HG03139 (cell line): ENCODE measurements around the gene GRM8.
"Not testable (repeated sequence)": the region's sequence is repeated elsewhere in the genome, so short reads cannot be mapped to it uniquely, and the experiment has no call there.

Source experiments
- ATAC-seq: cut with Tn5 transposase; IDR thresholded peaks from one replicate; pipeline ENCODE4 v1.9.1; 2021; ENCODE audit not compliant: unreplicated experiment

The GRM8 gene

GRCh38 chr7:126831241-126831640 is 421.5 kb downstream of the GRM8 start:
- ATAC-seq, result not testable (repeated sequence)

DNA sequence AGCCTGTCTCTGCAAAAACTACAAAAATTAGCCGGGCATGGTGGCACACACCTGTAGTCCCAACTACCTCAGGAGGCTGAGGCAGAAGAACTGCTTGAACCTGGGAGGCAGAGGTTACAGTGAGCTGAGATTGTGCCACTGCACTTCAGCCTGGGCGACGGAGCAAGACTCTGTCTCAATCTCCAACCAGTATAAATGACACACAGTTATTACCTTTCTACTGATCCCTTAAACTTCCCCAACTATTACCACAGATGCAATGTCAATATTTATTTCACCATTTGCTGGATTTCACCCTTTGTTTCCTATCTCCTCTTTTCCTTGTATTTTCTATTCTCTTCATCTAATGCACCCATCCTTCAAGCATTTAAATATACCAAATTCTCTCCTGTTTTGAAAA is 431.8 kb downstream of the GRM8 start:
- no peak for ATAC-seq

- ATAC-seq, result no peak
Observed at GRCh38 chr7:126819197-126819484, 433.6 kb downstream of the GRM8 start.

- no peak for ATAC-seq
Observed at GRCh38 chr7:126818393-126819196, 434.1 kb downstream of the GRM8 start.

- no peak for ATAC-seq
Observed at GRCh38 chr7:126809188-126809587, 443.6 kb downstream of the GRM8 start.

DNA sequence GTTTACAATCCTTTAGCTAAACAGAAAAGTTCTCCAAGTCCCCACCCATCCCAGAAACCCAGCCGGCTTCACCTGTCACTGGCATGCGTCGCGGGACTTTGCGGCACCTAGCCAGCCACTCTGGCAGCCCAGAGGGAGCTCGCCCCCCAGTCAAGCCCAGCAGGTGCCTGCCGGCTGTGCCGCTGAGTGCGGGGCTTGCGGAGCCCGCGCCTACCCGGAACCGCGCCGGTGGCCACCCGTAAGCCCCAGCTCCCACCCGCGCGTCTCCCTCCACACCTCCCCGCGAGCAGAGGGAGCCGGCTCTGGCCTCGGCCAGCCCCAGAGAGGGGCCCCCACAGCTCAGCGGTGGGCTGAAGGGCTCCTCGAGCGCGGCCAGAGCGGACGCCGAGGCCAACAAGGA is 446.1 kb downstream of the GRM8 start:
- ATAC-seq, result no peak

DNA sequence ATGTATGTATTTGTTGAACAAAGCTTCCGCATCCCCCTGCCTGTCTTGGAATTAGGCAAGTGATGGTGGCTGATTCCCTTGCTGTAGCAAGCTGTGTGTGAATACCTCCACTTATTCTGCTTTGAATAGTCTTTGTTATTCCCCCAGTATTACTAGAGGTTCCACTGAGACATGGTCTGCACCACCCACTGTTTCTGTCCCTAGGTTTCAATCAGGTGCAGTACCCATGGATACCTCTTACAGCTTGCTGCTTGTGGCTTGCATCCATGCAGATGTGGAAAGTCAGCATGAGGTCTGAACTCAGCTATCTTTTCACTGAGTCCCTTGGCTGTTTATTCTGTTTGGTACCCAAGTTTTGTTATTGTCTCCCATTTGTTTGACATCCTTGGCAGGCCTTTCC is 447.4 kb downstream of the GRM8 start:
- ATAC-seq, result no peak

DNA sequence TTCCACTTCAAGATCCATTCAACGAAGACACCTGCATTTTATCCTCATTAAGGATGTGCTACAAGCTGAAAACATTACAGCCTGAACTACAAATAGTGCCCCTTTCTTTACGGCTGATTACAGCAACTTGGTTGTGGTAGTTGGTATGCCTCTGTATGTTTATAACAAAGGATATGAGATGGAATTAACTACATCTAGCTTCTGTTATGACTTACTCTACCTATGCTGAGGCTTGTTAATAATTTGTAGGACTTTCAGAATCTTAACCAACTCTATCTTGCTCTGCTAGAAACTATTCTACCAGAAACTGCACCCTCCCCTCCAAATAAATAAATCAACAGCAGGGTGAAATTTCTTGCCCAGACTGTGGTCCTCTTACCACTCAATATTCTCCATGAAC is 448.1 kb downstream of the GRM8 start:
- ATAC-seq, result peak; percentile 69

- no peak for ATAC-seq
Observed at GRCh38 chr7:126803990-126804389, 448.8 kb downstream of the GRM8 start.

DNA sequence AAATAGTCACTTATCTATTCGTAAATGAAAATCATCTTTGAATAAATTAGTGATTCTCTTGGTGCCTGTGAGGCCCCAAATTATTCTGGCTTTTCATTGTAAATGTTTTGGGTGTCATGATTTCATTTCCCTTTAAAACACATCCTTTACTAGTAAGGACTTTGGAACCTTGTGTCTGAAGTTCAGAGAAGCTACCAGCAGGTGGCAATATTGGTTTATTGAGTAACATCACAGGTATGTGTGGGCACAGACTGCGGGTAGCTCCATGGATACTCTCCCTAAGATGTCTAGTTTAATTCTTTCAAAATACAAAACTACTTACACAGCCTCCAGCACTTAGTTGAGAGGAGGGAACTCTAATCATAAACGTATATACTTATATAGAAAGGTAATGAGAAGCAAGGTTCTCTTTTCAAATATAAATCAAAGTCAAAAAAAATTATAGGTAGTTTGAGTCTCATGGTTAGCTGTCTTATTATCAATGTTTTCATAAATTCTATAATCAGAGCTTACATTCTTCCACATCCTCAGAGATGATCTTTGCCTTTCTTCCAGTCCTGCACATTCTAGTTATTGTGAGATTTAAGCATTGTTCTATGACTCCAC is 449.6 kb downstream of the GRM8 start:
- ATAC-seq, result peak; percentile 89

- ATAC-seq, result no peak
Observed at GRCh38 chr7:126801733-126802132, 451.0 kb downstream of the GRM8 start.

GRCh38 chr7:126799541-126799940 is 453.2 kb downstream of the GRM8 start:
- ATAC-seq, result no peak

DNA sequence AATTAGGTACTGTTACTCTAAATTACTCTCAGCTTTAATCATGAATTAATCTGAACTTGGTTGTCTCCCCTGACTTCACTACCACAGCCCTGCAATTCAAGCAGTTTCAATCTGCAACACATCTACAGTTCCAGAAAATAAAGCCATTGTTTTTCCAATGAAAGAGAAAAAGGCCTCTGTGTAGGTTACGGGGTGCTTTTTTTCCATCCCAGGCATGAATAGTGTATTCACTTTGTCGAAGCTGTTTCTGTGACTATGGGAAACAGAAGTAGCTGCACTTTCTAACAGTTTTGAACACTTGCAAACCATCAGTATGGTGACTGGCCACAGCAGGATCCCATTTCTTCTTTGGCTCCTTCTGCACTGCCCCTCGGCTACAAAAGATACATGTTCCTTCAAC is 460.2 kb downstream of the GRM8 start:
- ATAC-seq, result no peak

GRCh38 chr7:126791306-126791705 is 461.4 kb downstream of the GRM8 start:
- ATAC-seq, result no peak

DNA sequence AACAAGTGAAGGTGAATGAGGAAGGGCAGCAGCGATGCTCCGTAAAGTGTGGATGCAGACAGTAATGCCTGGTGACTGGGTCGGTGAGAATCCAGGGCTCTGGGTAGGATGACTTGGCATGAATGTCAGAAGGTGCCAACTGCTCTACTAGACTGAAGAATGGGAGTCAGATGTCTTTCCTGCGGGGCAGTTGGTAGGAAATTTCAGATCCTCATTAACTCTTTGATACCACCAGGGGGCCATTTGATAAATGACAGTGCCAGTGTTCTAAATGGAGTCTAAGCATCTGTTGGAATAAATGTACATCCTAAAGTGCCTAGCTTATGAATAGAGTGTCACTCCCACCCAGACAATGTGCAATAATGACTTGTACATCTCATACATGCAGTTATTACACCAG is 462.0 kb downstream of the GRM8 start:
- no peak for ATAC-seq

DNA sequence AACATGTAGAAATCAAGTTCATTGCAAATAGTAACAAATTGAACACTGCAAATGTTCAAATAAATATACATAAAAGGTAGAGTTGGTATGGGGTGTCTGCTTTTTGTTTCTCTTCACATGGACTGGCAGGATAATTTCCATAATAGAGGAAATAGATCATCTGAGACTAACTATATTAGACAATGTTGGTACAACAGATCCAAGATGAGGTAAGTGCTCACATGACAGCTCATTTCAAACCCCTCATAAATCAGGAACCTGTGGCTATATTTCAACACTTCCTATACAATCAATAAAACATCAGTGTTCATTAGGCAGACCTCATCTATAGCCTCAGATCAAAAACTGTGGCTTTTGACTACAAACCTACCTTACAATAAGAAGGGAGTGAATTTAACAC is 469.1 kb downstream of the GRM8 start:
- ATAC-seq, result no peak

DNA sequence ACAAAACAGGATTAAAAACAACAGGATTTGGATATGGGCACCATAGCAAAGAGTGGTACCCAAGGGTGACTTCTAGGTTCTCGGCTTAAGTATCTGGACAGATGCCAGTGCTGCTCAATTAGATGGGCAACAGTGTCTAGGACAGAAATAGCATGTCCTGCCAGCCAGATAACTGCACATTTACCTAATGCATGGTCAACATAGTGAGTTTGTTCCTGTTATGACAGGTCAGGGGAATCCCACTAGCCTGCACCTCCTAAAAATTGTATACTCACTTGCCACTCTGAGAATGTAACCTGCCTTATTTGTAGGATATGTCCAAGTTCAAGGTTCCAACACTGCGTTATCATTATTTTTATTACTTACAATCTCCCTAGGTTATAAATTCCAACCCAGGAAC is 471.7 kb downstream of the GRM8 start:
- peak; percentile 62 for ATAC-seq

- ATAC-seq, result no peak
Observed at GRCh38 chr7:126778101-126778500, 474.6 kb downstream of the GRM8 start.

DNA sequence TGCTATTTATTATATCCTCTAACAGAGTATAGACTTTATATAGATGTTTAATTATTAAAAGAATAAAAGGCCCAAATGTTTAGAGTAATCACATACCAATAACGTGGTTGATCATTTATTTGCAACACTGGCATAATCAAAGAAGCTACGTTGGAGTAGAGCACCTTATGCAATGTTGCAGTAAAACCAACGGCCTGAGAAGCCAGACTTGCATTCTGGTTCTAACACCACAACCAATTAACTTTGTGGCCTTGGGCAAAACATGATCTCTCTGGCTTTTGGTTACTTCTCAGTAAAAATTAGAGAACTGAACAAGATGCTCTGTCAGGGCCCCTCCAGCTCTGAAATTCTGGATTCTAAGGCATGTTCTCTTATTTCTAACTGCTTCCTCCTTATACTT is 476.2 kb downstream of the GRM8 start:
- no peak for ATAC-seq

DNA sequence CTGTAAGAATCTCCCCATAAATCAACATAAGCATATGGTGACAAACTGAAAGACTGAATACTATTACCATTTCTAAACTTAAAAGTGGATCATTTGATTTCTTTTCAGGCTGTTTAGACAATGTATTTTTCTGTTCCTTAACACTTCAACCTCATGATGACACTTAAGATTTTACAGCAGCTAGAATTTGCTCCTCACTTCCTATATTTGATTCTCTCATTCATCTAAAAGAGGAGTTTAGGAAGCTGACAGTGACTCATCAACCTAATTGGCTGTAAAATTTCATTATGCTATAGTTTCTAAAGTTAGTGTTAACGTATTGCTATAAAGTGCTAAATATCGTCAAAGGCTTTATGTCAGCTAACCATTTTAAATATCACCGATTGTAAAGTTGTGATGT is 478.7 kb downstream of the GRM8 start:
- ATAC-seq, result no peak

GRCh38 chr7:126768836-126769235 is 483.9 kb downstream of the GRM8 start:
- ATAC-seq, result no peak

GRCh38 chr7:126760914-126761577 is 491.7 kb downstream of the GRM8 start:
- no peak for ATAC-seq
